ENCODE results near the gene DNALI1. TPM values are rescaled to one million over a fixed set of nuclear protein-coding genes. Genes with fewer than 3 reads are reported as not detected.

Gene DNALI1
- total and polyA plus RNA-seq, 10 of the 15 experiments (the other 5 are each of a cell fraction or from before 2014, with no cell fraction given), result 0.03 to 0.13 (median 0.05) TPM; not detected in 7

- no peak for TF ChIP-seq SPI1 (IDR thresholded peaks at IDR 0.05; ENCODE audit: borderline replicate concordance, insufficient read depth, low read depth, low read length)
- no peak for TF ChIP-seq CEBPZ (IDR thresholded peaks at IDR 0.05; ENCODE audit: low read depth, low read length)
- no peak for TF ChIP-seq RELA (IDR thresholded peaks at IDR 0.05; ENCODE audit: borderline replicate concordance, partially characterized antibody)
- TF ChIP-seq GATAD2B (conservative IDR thresholded peaks at IDR 0.05; ENCODE audit: low read depth), result no peak
- TF ChIP-seq ATF7 (IDR thresholded peaks at IDR 0.05; ENCODE audit: low read depth), result no peak
- no peak for TF ChIP-seq FOXK2 (IDR thresholded peaks at IDR 0.05)
- no peak for TF ChIP-seq SREBF1 (IDR thresholded peaks at IDR 0.05; ENCODE audit: low read length)
- no peak for TF ChIP-seq EED (IDR thresholded peaks at IDR 0.05; ENCODE audit: low read depth)
- TF ChIP-seq RB1 (IDR thresholded peaks at IDR 0.05; ENCODE audit: borderline replicate concordance), result no peak
- no peak for TF ChIP-seq NR2C1 (IDR thresholded peaks at IDR 0.05)
- TF ChIP-seq, protein P1, sequence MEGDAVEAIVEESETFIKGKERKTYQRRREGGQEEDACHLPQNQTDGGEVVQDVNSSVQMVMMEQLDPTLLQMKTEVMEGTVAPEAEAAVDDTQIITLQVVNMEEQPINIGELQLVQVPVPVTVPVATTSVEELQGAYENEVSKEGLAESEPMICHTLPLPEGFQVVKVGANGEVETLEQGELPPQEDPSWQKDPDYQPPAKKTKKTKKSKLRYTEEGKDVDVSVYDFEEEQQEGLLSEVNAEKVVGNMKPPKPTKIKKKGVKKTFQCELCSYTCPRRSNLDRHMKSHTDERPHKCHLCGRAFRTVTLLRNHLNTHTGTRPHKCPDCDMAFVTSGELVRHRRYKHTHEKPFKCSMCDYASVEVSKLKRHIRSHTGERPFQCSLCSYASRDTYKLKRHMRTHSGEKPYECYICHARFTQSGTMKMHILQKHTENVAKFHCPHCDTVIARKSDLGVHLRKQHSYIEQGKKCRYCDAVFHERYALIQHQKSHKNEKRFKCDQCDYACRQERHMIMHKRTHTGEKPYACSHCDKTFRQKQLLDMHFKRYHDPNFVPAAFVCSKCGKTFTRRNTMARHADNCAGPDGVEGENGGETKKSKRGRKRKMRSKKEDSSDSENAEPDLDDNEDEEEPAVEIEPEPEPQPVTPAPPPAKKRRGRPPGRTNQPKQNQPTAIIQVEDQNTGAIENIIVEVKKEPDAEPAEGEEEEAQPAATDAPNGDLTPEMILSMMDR (IDR thresholded peaks at IDR 0.05 in 2 of 3, conservative IDR thresholded peaks at IDR 0.05 in 1 of 3; ENCODE audit: control insufficient read depth in 2 of 3, extremely low read depth in 1 of 3, insufficient read depth in 1 of 3, low read depth in 3 of 3, low read length in 3 of 3), result peak; percentile 63 to 75 (median 70)
- no peak for TF ChIP-seq NKRF (conservative IDR thresholded peaks at IDR 0.05)
- no peak for TF ChIP-seq ZNF274 (IDR thresholded peaks at IDR 0.05; ENCODE audit: insufficient read depth, insufficient read length)
- TF ChIP-seq, protein P2, sequence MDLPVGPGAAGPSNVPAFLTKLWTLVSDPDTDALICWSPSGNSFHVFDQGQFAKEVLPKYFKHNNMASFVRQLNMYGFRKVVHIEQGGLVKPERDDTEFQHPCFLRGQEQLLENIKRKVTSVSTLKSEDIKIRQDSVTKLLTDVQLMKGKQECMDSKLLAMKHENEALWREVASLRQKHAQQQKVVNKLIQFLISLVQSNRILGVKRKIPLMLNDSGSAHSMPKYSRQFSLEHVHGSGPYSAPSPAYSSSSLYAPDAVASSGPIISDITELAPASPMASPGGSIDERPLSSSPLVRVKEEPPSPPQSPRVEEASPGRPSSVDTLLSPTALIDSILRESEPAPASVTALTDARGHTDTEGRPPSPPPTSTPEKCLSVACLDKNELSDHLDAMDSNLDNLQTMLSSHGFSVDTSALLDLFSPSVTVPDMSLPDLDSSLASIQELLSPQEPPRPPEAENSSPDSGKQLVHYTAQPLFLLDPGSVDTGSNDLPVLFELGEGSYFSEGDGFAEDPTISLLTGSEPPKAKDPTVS (IDR thresholded peaks at IDR 0.05; ENCODE audit: low read depth, low read length), result no peak
- TF ChIP-seq BACH1 (IDR thresholded peaks at IDR 0.05; ENCODE audit: borderline replicate concordance), result no peak
- TF ChIP-seq BRCA1 (IDR thresholded peaks at IDR 0.05; ENCODE audit: low read depth, low read length), result no peak
- TF ChIP-seq, protein P3, sequence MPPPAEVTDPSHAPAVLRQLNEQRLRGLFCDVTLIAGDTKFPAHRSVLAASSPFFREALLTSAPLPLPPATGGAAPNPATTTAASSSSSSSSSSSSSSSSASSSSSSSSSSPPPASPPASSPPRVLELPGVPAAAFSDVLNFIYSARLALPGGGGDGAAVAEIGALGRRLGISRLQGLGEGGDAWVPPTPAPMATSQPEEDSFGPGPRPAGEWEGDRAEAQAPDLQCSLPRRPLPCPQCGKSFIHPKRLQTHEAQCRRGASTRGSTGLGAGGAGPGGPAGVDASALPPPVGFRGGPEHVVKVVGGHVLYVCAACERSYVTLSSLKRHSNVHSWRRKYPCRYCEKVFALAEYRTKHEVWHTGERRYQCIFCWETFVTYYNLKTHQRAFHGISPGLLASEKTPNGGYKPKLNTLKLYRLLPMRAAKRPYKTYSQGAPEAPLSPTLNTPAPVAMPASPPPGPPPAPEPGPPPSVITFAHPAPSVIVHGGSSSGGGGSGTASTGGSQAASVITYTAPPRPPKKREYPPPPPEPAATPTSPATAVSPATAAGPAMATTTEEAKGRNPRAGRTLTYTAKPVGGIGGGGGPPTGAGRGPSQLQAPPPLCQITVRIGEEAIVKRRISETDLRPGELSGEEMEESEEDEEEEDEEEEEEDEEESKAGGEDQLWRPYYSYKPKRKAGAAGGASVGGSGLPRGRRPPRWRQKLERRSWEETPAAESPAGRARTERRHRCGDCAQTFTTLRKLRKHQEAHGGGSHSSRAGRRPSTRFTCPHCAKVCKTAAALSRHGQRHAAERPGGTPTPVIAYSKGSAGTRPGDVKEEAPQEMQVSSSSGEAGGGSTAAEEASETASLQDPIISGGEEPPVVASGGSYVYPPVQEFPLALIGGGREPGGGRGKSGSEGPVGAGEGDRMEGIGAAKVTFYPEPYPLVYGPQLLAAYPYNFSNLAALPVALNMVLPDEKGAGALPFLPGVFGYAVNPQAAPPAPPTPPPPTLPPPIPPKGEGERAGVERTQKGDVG (CRISPR knock-in tag; IDR thresholded peaks at IDR 0.05), result no peak
Measured at GRCh38 chr1:37602750-37603694, 46.3 kb downstream of the DNALI1 start (continued).
